HG02885 (cell line): ENCODE data around the gene CCR5.
A peak's percentile ranks its signal among the peaks of the same experiment; 100 is the strongest.

Source experiments
- ATAC-seq: cut with Tn5 transposase; IDR thresholded peaks from one replicate; pipeline ENCODE4 v1.9.1; 2021; ENCODE audit warnings: mild to moderate bottlenecking; ENCODE audit not compliant: unreplicated experiment, poor library complexity

The CCR5 gene

GRCh38 chr3:46356909-46357308 is 13.8 kb upstream of the CCR5 start:
- ATAC-seq, result no peak

GRCh38 chr3:46358466-46358865 is 12.3 kb upstream of the CCR5 start:
- no peak for ATAC-seq

- peak; percentile 53 for ATAC-seq
These were observed 10.8 kb upstream of the CCR5 start for GRCh38 chr3:46359733-46360493.

GRCh38 chr3:46360907-46361306 is 9.8 kb upstream of the CCR5 start:
- no peak for ATAC-seq

- ATAC-seq, result no peak
These were observed 9.1 kb upstream of the CCR5 start for GRCh38 chr3:46361408-46362283.

- no peak for ATAC-seq
These were observed 5.7 kb upstream of the CCR5 start for GRCh38 chr3:46365041-46365440.

GRCh38 chr3:46365737-46366524 is 4.8 kb upstream of the CCR5 start:
- ATAC-seq, result no peak

GRCh38 chr3:46367811-46368210 is 2.9 kb upstream of the CCR5 start:
- no peak for ATAC-seq

- peak; percentile 60 for ATAC-seq
These were observed 2.2 kb upstream of the CCR5 start for GRCh38 chr3:46368569-46368968.

GRCh38 chr3:46369151-46369550 is 1.6 kb upstream of the CCR5 start:
- ATAC-seq, result no peak

GRCh38 chr3:46369675-46370132 is 1.0 kb upstream of the CCR5 start:
- ATAC-seq, result peak; percentile 76

- ATAC-seq, result no peak
These were observed 984 bp downstream of the CCR5 start for GRCh38 chr3:46371519-46372340.

- ATAC-seq, result no peak
These were observed 2.0 kb downstream of the CCR5 start for GRCh38 chr3:46372492-46373359.

- ATAC-seq, result no peak
These were observed 4.0 kb downstream of the CCR5 start for GRCh38 chr3:46374755-46375154.

- no peak for ATAC-seq
These were observed 4.5 kb downstream of the CCR5 start for GRCh38 chr3:46375218-46375617.

GRCh38 chr3:46375814-46376213 is 5.1 kb downstream of the CCR5 start:
- no peak for ATAC-seq

GRCh38 chr3:46378426-46378942 is 7.7 kb downstream of the CCR5 start:
- no peak for ATAC-seq

- no peak for ATAC-seq
These were observed 9.9 kb downstream of the CCR5 start for GRCh38 chr3:46380471-46381221.
